OCI-LY1 (cell line): ENCODE results near the gene PIGC.

ENCODE experiments used
- H2AFZ ChIP-seq: fragments of 200-600 bp; sonication (generic), shearing (Covaris generic); 2 replicates; pipeline ENCODE4 v1.6.0; 2014; ENCODE audit warnings: antibody characterized with exemption, mild to moderate bottlenecking, low read length
- H3F3A ChIP-seq: fragments of 200-600 bp; sonication (generic), shearing (Covaris generic); 2 replicates; pipeline ENCODE4 v1.6.0; 2014; ENCODE audit warnings: mild to moderate bottlenecking, antibody characterized with exemption, low read length, moderate library complexity; ENCODE audit not compliant: insufficient read depth
- H3K27ac ChIP-seq: fragments of 200-600 bp; sonication (generic); 2 replicates; pipeline ENCODE4 v1.5.1; 2014; ENCODE audit warnings: low read length, mixed run types, mild to moderate bottlenecking, low read depth; ENCODE audit not compliant: poor library complexity, severe bottlenecking
- H3K27me3 ChIP-seq: fragments of 200-600 bp; sonication (generic); 2 replicates; pipeline ENCODE4 v1.6.0; 2014; ENCODE audit warnings: antibody characterized with exemption, mild to moderate bottlenecking, low read length, moderate library complexity; ENCODE audit not compliant: insufficient read depth
- H3K36me3 ChIP-seq: fragments of 200-600 bp; sonication (generic); 2 replicates; pipeline ENCODE4 v1.6.1; 2014; ENCODE audit warnings: mild to moderate bottlenecking, antibody characterized with exemption, low read length, moderate library complexity, mixed read lengths; ENCODE audit not compliant: insufficient read depth
- H3K4me1 ChIP-seq: fragments of 200-600 bp; sonication (generic); 2 replicates; pipeline ENCODE4 v1.5.1; 2014; ENCODE audit warnings: mild to moderate bottlenecking, low read length, moderate library complexity; ENCODE audit not compliant: insufficient read depth, severe bottlenecking
- H3K4me2 ChIP-seq: fragments of 200-600 bp; sonication (generic), shearing (Covaris generic); 2 replicates; pipeline ENCODE4 v1.6.1; 2014; ENCODE audit warnings: low read length
- H3K4me3 ChIP-seq: fragments of 200-600 bp; sonication (generic); 2 replicates; pipeline ENCODE4 v1.5.1; 2014; ENCODE audit warnings: low read length, low read depth, mild to moderate bottlenecking, mixed read lengths; ENCODE audit not compliant: poor library complexity, severe bottlenecking
- H3K79me2 ChIP-seq: fragments of 200-600 bp; shearing (Covaris generic); 2 replicates; pipeline ENCODE4 v1.6.1; 2016; ENCODE audit warnings: mixed run types, low read length, mixed read lengths; ENCODE audit not compliant: insufficient read depth
- H3K9ac ChIP-seq: fragments of 200-600 bp; sonication (generic), shearing (Covaris generic); 2 replicates; pipeline ENCODE4 v1.6.1; 2014; ENCODE audit warnings: mild to moderate bottlenecking, low read length, mixed read lengths
- H3K9me2 ChIP-seq: fragments of 200-600 bp; sonication (generic), shearing (Covaris generic); 2 replicates; pipeline ENCODE4 v1.6.1; 2014; ENCODE audit warnings: low read depth, mild to moderate bottlenecking, low read length, mixed read lengths
- H3K9me3 ChIP-seq: fragments of 200-600 bp; shearing (Covaris generic); 2 replicates; pipeline ENCODE4 v1.6.1; 2014; ENCODE audit warnings: low read length, mixed read lengths
- H4K20me1 ChIP-seq: fragments of 200-600 bp; sonication (generic), shearing (Covaris generic); 2 replicates; pipeline ENCODE4 v1.6.0; 2016; ENCODE audit warnings: mild to moderate bottlenecking, low read length; ENCODE audit not compliant: insufficient read depth
- CTCF ChIP-seq: fragments of 200-600 bp; sonication (generic), shearing (Covaris generic); IDR thresholded peaks from 2 replicates; pipeline ENCODE4 v1.5.1; 2017; ENCODE audit warnings: mild to moderate bottlenecking, antibody characterized with exemption, low read length, moderate library complexity, mixed read lengths
- EZH2 ChIP-seq: fragments of 200-600 bp; sonication (generic), shearing (Covaris generic); IDR thresholded peaks from 2 replicates; pipeline ENCODE4 v1.8.0; 2017; ENCODE audit warnings: borderline replicate concordance, mixed run types, mild to moderate bottlenecking, antibody characterized with exemption, low read length, moderate library complexity, mixed read lengths

The PIGC gene

DNA sequence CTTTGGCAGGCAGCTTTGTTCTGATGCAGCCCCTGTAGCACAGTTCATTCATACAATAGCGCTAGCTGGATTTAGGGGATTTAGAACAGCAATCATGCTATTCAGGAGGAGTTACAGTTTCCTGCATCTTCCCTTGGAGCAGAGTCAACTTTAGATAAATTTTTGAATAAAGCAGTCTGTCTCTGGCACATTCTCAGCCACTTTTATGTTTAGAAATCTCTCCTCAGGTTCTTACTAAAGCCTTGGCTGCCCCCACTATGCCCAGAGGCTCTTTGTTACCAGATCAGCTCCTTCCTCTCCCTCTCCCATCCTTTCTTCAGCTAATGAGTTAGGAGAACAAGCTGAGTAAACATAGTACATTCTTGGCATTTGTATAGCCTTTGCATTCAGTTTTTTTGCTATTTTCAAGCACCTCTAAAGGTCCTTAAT is 17.0 kb upstream of the PIGC start:
- Histone ChIP-seq H3K9ac (no peak overlapping the region), H4K20me1 (no peaks in the 10 kb centered on the region), H3K4me2 (no peak overlapping the region), H3K4me3 (no peak overlapping the region), H3K4me1 (no peaks in the 10 kb centered on the region), H3K9me3 (no peaks in the 10 kb centered on the region), H3F3A (no peaks in the 10 kb centered on the region), H3K27ac (no peak overlapping the region), H3K9me2 (no peaks in the 10 kb centered on the region), H3K79me2 (no peaks in the 10 kb centered on the region), H2AFZ (no peak overlapping the region), H3K36me3 (no peaks in the 10 kb centered on the region), H3K27me3 (no peaks in the 10 kb centered on the region)
- TF ChIP-seq CTCF: no peak
- no peak for TF ChIP-seq EZH2

- Histone ChIP-seq H3K27ac (no peak overlapping the region), H3K9me3 (no peaks in the 10 kb centered on the region), H2AFZ (no peak overlapping the region), H3F3A (no peaks in the 10 kb centered on the region), H3K9ac (no peak overlapping the region), H4K20me1 (no peaks in the 10 kb centered on the region), H3K4me2 (no peak overlapping the region), H3K79me2 (no peaks in the 10 kb centered on the region), H3K36me3 (no peaks in the 10 kb centered on the region), H3K4me3 (no peak overlapping the region), H3K27me3 (no peaks in the 10 kb centered on the region), H3K9me2 (no peaks in the 10 kb centered on the region), H3K4me1 (no peaks in the 10 kb centered on the region)
- no peak for TF ChIP-seq EZH2
- no peak for TF ChIP-seq CTCF
Measured at GRCh38 chr1:172460177-172460576, 16.3 kb upstream of the PIGC start.

DNA sequence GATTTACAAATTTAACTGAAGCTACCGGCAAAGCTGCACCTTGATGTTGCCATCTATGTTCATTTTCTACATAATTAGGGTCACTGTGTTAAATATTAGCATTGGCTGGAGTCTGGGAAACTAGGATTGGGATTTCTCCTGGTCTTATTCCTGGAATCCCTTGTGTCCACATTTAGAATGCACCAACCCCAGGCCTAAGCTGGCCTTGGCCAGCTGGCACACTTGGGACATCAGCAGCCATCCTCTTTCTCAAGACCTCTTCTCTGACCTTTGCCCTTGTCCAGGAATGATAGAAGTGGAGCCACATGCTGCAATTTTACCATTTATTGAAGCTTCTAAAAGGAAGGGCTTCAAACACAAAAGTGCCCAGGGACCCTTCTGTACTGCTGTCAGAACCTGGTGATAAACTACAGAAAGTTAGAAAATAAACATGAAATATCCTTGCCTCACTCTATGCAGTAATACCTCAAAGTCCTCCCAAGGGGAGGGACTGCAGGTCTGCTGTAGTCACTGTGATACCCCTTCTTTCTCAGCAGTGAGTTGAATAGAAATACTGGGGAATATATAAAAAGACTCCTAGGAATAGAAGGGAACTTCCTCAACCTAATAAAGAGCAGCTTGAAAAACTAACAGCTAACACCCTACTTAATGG is 13.7 kb upstream of the PIGC start:
- Histone ChIP-seq H3K4me1 (no peaks in the 10 kb centered on the region), H3K9me3 (no peaks in the 10 kb centered on the region), H2AFZ (no peak overlapping the region), H3K27me3 (no peaks in the 10 kb centered on the region), H3K4me3 (no peak overlapping the region), H3F3A (no peaks in the 10 kb centered on the region), H3K79me2 (no peaks in the 10 kb centered on the region), H3K9ac (no peak overlapping the region), H3K36me3 (no peaks in the 10 kb centered on the region), H3K4me2 (no peak overlapping the region), H3K27ac (no peak overlapping the region), H3K9me2 (no peaks in the 10 kb centered on the region), H4K20me1 (no peaks in the 10 kb centered on the region)
- TF ChIP-seq CTCF (no peak), EZH2 (no peak)
